Activated CD8-positive, alpha-beta T cell treated with anti-CD3 and anti-CD28 coated beads for 36 hours (primary cell): ENCODE data around the gene SLC35F3. TPM values are rescaled to one million over a fixed set of nuclear protein-coding genes. Genes with fewer than 3 reads are reported as not detected.

Source experiments
- ATAC-seq: fragments of 200-7000 bp; cut with Tn5 transposase; one replicate; pipeline ENCODE4 v1.10.0; 2021; ENCODE audit warnings: mild to moderate bottlenecking, moderate library complexity
- CTCF ChIA-PET: fragments of 350-600 bp; sonication (Branson Sonifier 250); formaldehyde crosslinking; loops from one replicate; lab custom pipeline; 2021; ENCODE audit warnings: antibody characterized with exemption; lab: Charles Lee
- POLR2A ChIA-PET: fragments of 350-600 bp; sonication (Branson Sonifier 250); formaldehyde crosslinking; loops from one replicate; lab custom pipeline; 2021; ENCODE audit warnings: antibody characterized with exemption; lab: Charles Lee
- DNase-seq: peaks from one replicate; pipeline ENCODE4 v3.0.0-alpha.2; 2020
- H3K27ac Mint-ChIP-seq: one replicate; pipeline ENCODE4 v1.8.0; 2021; ENCODE audit warnings: mild to moderate bottlenecking, mixed read lengths
- H3K27me3 Mint-ChIP-seq: one replicate; pipeline ENCODE4 v1.8.0; 2021; ENCODE audit warnings: mixed read lengths
- H3K36me3 Mint-ChIP-seq: one replicate; pipeline ENCODE4 v1.8.0; 2021; ENCODE audit warnings: low read depth, mixed read lengths
- H3K4me1 Mint-ChIP-seq: one replicate; pipeline ENCODE4 v1.8.0; 2021; ENCODE audit warnings: low read depth, mixed read lengths
- H3K4me3 Mint-ChIP-seq: one replicate; pipeline ENCODE4 v1.8.0; 2021; ENCODE audit warnings: mild to moderate bottlenecking, moderate library complexity, mixed read lengths
- H3K9me3 Mint-ChIP-seq: one replicate; pipeline ENCODE4 v1.8.0; 2021; ENCODE audit warnings: mixed read lengths
- intact Hi-C: fragments of 100-400 bp; cut with micrococcal nuclease; formaldehyde crosslinking; loops from one replicate; pipeline ENCODE4 v1.10.0; 2022
- total RNA-seq, 2 experiments: library from RNA; stranded (reverse); gene quantifications; one replicate each; pipeline ENCODE4 v1.2.3, GENCODE V29; 2021
- TF ChIP-seq, protein P1 (sequence below): fragments of 200-600 bp; IDR thresholded peaks from one replicate; pipeline ENCODE4 v1.8.0; 2022; ENCODE audit warnings: antibody characterized with exemption, mild to moderate bottlenecking

SLC35F3 gene
- total RNA-seq, 2 experiments from 2014 or later = 3.1 to 3.5 TPM

GRCh38 chr1:234134878-234135277 lies 230.4 kb downstream of the SLC35F3 start:
- DNase-seq (no peak), ATAC-seq (no peak)
- POLR2A ChIA-PET = no interaction called here
- Mint-ChIP-seq H3K4me1 (no peaks in the 10 kb centered on the region), H3K36me3 (no peaks in the 10 kb centered on the region), H3K27ac (no peak overlapping the region), H3K9me3 (no peaks in the 10 kb centered on the region), H3K27me3 (peaks cover 3% of the 10 kb centered on the region), H3K4me3 (no peak overlapping the region)
- TF ChIP-seq, protein P1, sequence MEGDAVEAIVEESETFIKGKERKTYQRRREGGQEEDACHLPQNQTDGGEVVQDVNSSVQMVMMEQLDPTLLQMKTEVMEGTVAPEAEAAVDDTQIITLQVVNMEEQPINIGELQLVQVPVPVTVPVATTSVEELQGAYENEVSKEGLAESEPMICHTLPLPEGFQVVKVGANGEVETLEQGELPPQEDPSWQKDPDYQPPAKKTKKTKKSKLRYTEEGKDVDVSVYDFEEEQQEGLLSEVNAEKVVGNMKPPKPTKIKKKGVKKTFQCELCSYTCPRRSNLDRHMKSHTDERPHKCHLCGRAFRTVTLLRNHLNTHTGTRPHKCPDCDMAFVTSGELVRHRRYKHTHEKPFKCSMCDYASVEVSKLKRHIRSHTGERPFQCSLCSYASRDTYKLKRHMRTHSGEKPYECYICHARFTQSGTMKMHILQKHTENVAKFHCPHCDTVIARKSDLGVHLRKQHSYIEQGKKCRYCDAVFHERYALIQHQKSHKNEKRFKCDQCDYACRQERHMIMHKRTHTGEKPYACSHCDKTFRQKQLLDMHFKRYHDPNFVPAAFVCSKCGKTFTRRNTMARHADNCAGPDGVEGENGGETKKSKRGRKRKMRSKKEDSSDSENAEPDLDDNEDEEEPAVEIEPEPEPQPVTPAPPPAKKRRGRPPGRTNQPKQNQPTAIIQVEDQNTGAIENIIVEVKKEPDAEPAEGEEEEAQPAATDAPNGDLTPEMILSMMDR = no peak
- intact Hi-C loops = no loop called here
- CTCF ChIA-PET = interaction anchor here (1.7 kb wide), 1 partner anchor 175 kb away, joined by 5 read pairs; no protein-coding TSS in a partner anchor

GRCh38 chr1:234135501-234135900 lies 231.0 kb downstream of the SLC35F3 start:
- DNase-seq = no peak
- Mint-ChIP-seq H3K27ac (no peak overlapping the region), H3K27me3 (peaks cover 3% of the 10 kb centered on the region), H3K9me3 (no peaks in the 10 kb centered on the region), H3K4me1 (no peaks in the 10 kb centered on the region), H3K4me3 (no peak overlapping the region), H3K36me3 (no peaks in the 10 kb centered on the region)
- ChIA-PET POLR2A (no interaction called here), CTCF (interaction anchor here (1.7 kb wide), 1 partner anchor 174 kb away, joined by 5 read pairs; no protein-coding TSS in a partner anchor)
- no peak for ATAC-seq
- intact Hi-C loops = no loop called here
- TF ChIP-seq, protein P1 = no peak

DNA sequence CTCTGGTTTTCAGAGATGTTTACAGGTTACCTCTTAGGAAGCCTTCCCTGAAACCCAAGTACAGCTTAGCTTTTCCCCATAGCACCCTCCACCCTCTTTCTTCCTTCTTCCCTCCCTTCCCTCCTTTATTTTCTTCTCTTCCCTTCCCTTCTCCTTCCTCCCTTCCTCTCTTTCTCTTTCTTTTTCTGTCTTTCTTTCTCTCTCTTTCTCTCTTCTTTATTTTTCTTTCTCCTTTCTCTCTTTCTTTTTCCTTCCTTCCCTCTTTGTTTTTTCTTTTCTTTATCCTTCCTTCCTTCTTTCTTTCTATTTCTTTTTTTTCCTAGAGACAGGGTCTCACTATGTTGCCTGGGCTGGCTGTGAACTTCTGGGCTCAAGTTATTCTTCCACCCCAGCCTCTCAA lies 231.6 kb downstream of the SLC35F3 start:
- Mint-ChIP-seq H3K27me3 (peaks cover 3% of the 10 kb centered on the region), H3K4me3 (no peak overlapping the region), H3K27ac (no peak overlapping the region), H3K36me3 (no peaks in the 10 kb centered on the region), H3K4me1 (no peaks in the 10 kb centered on the region), H3K9me3 (no peaks in the 10 kb centered on the region)
- ChIA-PET CTCF (interaction anchor here (1.7 kb wide), 1 partner anchor 174 kb away, joined by 5 read pairs; no protein-coding TSS in a partner anchor), POLR2A (no interaction called here)
- TF ChIP-seq, protein P1 = no peak
- ATAC-seq (no peak), DNase-seq (no peak)
- intact Hi-C loops = no loop called here

DNA sequence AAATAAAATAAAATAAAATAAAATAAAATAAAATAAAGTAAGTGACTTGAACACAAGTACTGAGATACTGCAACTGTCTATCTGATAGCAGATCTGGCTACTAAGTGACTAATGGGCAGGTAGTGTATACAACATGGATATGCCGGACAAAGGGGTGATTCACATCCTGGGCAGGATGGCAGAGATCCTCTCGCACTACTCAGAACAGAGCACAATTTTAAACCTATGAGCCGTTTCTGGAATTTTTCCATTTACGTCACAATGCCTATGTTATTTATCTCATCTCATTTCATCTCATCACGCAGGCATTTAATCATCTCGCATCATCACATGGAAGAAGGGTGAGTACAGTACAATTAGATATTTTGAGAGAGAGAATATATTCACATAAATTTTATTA lies 235.5 kb downstream of the SLC35F3 start:
- Mint-ChIP-seq H3K4me3 (no peak overlapping the region), H3K9me3 (no peaks in the 10 kb centered on the region), H3K27ac (no peak overlapping the region), H3K36me3 (no peaks in the 10 kb centered on the region), H3K27me3 (peaks cover 3% of the 10 kb centered on the region), H3K4me1 (no peaks in the 10 kb centered on the region)
- ChIA-PET POLR2A (no interaction called here), CTCF (no interaction called here)
- TF ChIP-seq, protein P1 = no peak
- intact Hi-C loops = no loop called here
- no peak for DNase-seq
- ATAC-seq = no peak

- Mint-ChIP-seq H3K4me3 (no peak overlapping the region), H3K27me3 (peaks cover 3% of the 10 kb centered on the region), H3K9me3 (no peaks in the 10 kb centered on the region), H3K4me1 (no peaks in the 10 kb centered on the region), H3K27ac (no peak overlapping the region), H3K36me3 (no peaks in the 10 kb centered on the region)
- intact Hi-C loops = no loop called here
- ATAC-seq = no peak
- no peak for DNase-seq
- POLR2A ChIA-PET = no interaction called here
- CTCF ChIA-PET = interaction anchor here (1.2 kb wide), 1 partner anchor 72 kb away, joined by 3 read pairs; no protein-coding TSS in a partner anchor
- TF ChIP-seq, protein P1 = no peak
Observed at GRCh38 chr1:234140388-234140787, 235.9 kb downstream of the SLC35F3 start.
